ENCODE data around the gene SERGEF.
A peak's percentile ranks its signal among the peaks of the same experiment; 100 is the strongest.

SERGEF gene

DNA sequence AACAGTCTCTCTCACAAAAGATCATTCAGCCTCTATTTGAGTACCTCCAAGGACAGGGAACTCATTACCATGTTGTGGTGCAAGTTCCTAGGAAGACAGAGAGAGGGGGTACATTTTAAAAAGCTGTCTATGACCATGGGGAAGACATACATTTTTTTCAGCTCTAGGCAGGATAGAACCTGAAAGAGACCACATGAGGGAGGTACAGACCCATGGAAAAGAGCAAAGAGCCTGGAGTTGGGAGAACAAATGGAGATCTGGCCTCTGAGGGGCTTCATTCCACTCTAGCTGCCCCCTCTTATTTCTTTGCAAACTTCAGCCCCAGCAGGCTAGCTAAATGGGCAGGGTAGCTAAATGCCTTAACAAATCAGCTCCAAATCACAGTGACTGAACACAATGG, 241.9 kb downstream of the SERGEF start:
- H2BK15ac ChIP-seq (replicated peaks; ENCODE audit: low read depth) = no peak overlapping the region
- no peak overlapping the region for H3K23ac ChIP-seq (ENCODE audit: low read length)
- no peak overlapping the region for H3K27ac ChIP-seq (ENCODE audit: low read depth, low read length)
- no peak overlapping the region for H2BK5ac ChIP-seq (ENCODE audit: low read length)
- no peak overlapping the region for H3K9ac ChIP-seq (ENCODE audit: low read length)
- H3K27me3 ChIP-seq (ENCODE audit: insufficient read depth, low read length, poor library complexity) = no peaks in the 10 kb centered on the region
- H3K18ac ChIP-seq (ENCODE audit: low read length) = no peak overlapping the region
- no peak overlapping the region for H4K8ac ChIP-seq (ENCODE audit: low read depth, low read length)
- H2BK120ac ChIP-seq (ENCODE audit: low read depth, low read length) = no peak overlapping the region
- no peak overlapping the region for H3K4ac ChIP-seq (ENCODE audit: low read depth, low read length)
- H3K79me2 ChIP-seq (ENCODE audit: control insufficient read depth, insufficient read depth, low read length) = no peaks in the 10 kb centered on the region
- no peak overlapping the region for H2AK5ac ChIP-seq (ENCODE audit: low read length)
- H3K4me1 ChIP-seq (ENCODE audit: control insufficient read depth, low read depth, low read length) = no peaks in the 10 kb centered on the region
- H3K4me3 ChIP-seq (ENCODE audit: low read length) = no peak overlapping the region
- H3K36me3 ChIP-seq (ENCODE audit: control insufficient read depth, insufficient read depth, low read length) = no peaks in the 10 kb centered on the region
- DNase-seq = no peak
- no peaks in the 10 kb centered on the region for H3K79me1 ChIP-seq (ENCODE audit: low read length)
- H3K4me2 ChIP-seq (ENCODE audit: low read length) = no peak overlapping the region
- no peak overlapping the region for H4K5ac ChIP-seq (ENCODE audit: low read length)
- no peak overlapping the region for H3K56ac ChIP-seq (ENCODE audit: low read length)

DNA sequence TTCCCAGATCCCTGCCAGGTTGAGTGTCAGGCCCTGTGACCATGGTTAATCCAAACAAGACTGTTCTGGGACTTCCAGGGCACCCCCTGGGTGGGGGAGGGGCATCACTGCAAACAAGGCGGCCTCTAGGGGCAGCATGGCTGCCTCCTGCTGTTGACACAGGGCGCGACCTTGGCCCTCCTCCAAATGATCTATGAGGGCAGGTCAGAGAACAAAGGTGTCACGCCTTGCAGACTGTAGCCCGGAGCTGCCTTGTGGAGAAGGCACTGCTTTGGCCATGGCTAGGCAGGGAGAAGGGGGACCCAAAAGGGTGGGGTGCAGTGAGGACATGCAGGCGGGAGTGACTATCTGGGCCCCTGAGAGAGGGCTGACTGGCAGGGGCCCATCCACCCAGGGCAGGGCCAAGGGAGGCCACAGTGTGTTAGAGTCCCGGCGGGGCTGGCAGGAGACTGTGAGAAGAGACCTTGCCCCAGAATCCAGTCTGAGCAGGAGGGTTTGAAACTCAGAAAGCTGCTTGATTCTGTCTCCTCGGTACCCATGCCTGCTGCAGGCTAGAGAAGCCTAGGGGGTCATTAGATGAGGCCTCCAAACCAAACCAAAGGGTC, 242.7 kb downstream of the SERGEF start:
- no peaks in the 10 kb centered on the region for H3K79me1 ChIP-seq (ENCODE audit: low read length)
- no peak overlapping the region for H3K4ac ChIP-seq (ENCODE audit: low read depth, low read length)
- H3K4me2 ChIP-seq (ENCODE audit: low read length) = no peak overlapping the region
- H3K9ac ChIP-seq (ENCODE audit: low read length) = no peak overlapping the region
- no CpG with 5 or more reads among the region's 9 CpGs for WGBS (ENCODE audit: extremely low coverage, insufficient coverage, low lambda C conversion rate)
- H4K8ac ChIP-seq (ENCODE audit: low read depth, low read length) = no peak overlapping the region
- no peak overlapping the region for H4K5ac ChIP-seq (ENCODE audit: low read length)
- H2AK5ac ChIP-seq (ENCODE audit: low read length) = no peak overlapping the region
- H3K79me2 ChIP-seq (ENCODE audit: control insufficient read depth, insufficient read depth, low read length) = no peaks in the 10 kb centered on the region
- H3K36me3 ChIP-seq (ENCODE audit: control insufficient read depth, insufficient read depth, low read length) = no peaks in the 10 kb centered on the region
- H3K18ac ChIP-seq (ENCODE audit: low read length) = no peak overlapping the region
- peak; percentile 44 for DNase-seq
- H3K23ac ChIP-seq (ENCODE audit: low read length) = no peak overlapping the region
- no peak overlapping the region for H3K27ac ChIP-seq (ENCODE audit: low read depth, low read length)
- no peaks in the 10 kb centered on the region for H3K27me3 ChIP-seq (ENCODE audit: insufficient read depth, low read length, poor library complexity)
- H2BK120ac ChIP-seq (ENCODE audit: low read depth, low read length) = no peak overlapping the region
- H3K4me1 ChIP-seq (ENCODE audit: control insufficient read depth, low read depth, low read length) = no peaks in the 10 kb centered on the region
- peak overlapping the region; percentile 15 for H3K56ac ChIP-seq (ENCODE audit: low read length)
- no peak overlapping the region for H2BK15ac ChIP-seq (replicated peaks; ENCODE audit: low read depth)
- H3K4me3 ChIP-seq (ENCODE audit: low read length) = no peak overlapping the region
- no peak overlapping the region for H2BK5ac ChIP-seq (ENCODE audit: low read length)

DNA sequence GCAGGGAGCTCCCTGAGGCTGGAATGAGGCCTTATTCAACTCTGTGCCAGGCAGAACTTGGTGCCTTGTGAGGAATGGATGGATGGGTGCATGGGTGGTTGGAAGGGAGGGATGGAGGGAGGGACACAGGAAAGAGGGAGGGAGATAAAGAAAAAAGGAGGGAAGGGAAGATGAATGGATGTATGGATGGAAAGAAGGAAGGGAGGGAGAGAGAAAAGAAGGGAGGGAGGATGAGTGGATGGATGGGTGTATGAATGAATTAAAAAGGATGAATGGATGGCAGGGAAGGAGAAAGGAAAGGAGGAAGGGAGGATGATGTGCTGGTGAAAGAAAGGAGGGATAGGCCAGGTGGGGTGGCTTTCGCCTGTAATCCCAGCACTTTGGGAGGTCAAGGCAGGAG, 243.6 kb downstream of the SERGEF start:
- Histone ChIP-seq H3K27ac (ENCODE audit: low read depth, low read length) (no peak overlapping the region), H3K36me3 (ENCODE audit: control insufficient read depth, insufficient read depth, low read length) (no peaks in the 10 kb centered on the region), H3K4me2 (ENCODE audit: low read length) (no peak overlapping the region), H3K79me1 (ENCODE audit: low read length) (no peaks in the 10 kb centered on the region), H2AK5ac (ENCODE audit: low read length) (no peak overlapping the region), H3K79me2 (ENCODE audit: control insufficient read depth, insufficient read depth, low read length) (no peaks in the 10 kb centered on the region), H3K23ac (ENCODE audit: low read length) (no peak overlapping the region), H2BK5ac (ENCODE audit: low read length) (no peak overlapping the region), H3K27me3 (ENCODE audit: insufficient read depth, low read length, poor library complexity) (no peaks in the 10 kb centered on the region), H3K9ac (ENCODE audit: low read length) (no peak overlapping the region), H4K5ac (ENCODE audit: low read length) (no peak overlapping the region), H2BK120ac (ENCODE audit: low read depth, low read length) (no peak overlapping the region), H3K18ac (ENCODE audit: low read length) (no peak overlapping the region), H3K4me3 (ENCODE audit: low read length) (no peak overlapping the region), H4K8ac (ENCODE audit: low read depth, low read length) (no peak overlapping the region), H3K4me1 (ENCODE audit: control insufficient read depth, low read depth, low read length) (no peaks in the 10 kb centered on the region), H3K56ac (ENCODE audit: low read length) (no peak overlapping the region), H3K4ac (ENCODE audit: low read depth, low read length) (no peak overlapping the region), H2BK15ac (replicated peaks; ENCODE audit: low read depth) (no peak overlapping the region)
- DNase-seq = no peak
- WGBS (ENCODE audit: extremely low coverage, insufficient coverage, low lambda C conversion rate) = no CpG with 5 or more reads among the region's 1 CpG

DNA sequence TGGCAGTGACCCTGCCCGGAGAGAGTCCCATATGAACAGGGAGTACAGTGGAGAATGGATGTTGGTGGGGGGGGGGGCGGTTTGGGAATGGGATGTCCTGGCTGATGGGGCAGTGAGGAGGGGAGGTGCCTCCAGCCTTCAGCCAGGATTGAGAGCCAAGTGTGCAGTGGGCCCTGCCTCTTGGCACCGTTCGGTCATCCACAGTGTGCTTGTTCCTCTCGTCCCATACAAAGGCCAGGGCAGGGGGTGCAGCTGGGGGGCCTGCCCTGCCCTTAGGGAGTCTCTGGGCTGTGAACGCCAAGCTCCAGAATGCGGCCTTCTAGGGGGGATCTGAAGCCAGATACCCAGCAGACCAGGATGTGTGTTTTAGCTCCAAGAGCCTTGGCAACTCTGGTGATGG, 244.3 kb downstream of the SERGEF start:
- H2BK5ac ChIP-seq (ENCODE audit: low read length) = no peak overlapping the region
- H2AK5ac ChIP-seq (ENCODE audit: low read length) = no peak overlapping the region
- H3K9ac ChIP-seq (ENCODE audit: low read length) = no peak overlapping the region
- H3K56ac ChIP-seq (ENCODE audit: low read length) = no peak overlapping the region
- no peak overlapping the region for H3K4ac ChIP-seq (ENCODE audit: low read depth, low read length)
- H3K23ac ChIP-seq (ENCODE audit: low read length) = no peak overlapping the region
- no peak overlapping the region for H3K27ac ChIP-seq (ENCODE audit: low read depth, low read length)
- H3K27me3 ChIP-seq (ENCODE audit: insufficient read depth, low read length, poor library complexity) = no peaks in the 10 kb centered on the region
- no peak for DNase-seq
- no peak overlapping the region for H3K18ac ChIP-seq (ENCODE audit: low read length)
- no peak overlapping the region for H3K4me2 ChIP-seq (ENCODE audit: low read length)
- H2BK120ac ChIP-seq (ENCODE audit: low read depth, low read length) = no peak overlapping the region
- H3K36me3 ChIP-seq (ENCODE audit: control insufficient read depth, insufficient read depth, low read length) = no peaks in the 10 kb centered on the region
- H3K79me1 ChIP-seq (ENCODE audit: low read length) = no peaks in the 10 kb centered on the region
- H4K8ac ChIP-seq (ENCODE audit: low read depth, low read length) = no peak overlapping the region
- H4K5ac ChIP-seq (ENCODE audit: low read length) = no peak overlapping the region
- H3K79me2 ChIP-seq (ENCODE audit: control insufficient read depth, insufficient read depth, low read length) = no peaks in the 10 kb centered on the region
- no peaks in the 10 kb centered on the region for H3K4me1 ChIP-seq (ENCODE audit: control insufficient read depth, low read depth, low read length)
- no CpG with 5 or more reads among the region's 7 CpGs for WGBS (ENCODE audit: extremely low coverage, insufficient coverage, low lambda C conversion rate)
- no peak overlapping the region for H3K4me3 ChIP-seq (ENCODE audit: low read length)
- H2BK15ac ChIP-seq (replicated peaks; ENCODE audit: low read depth) = no peak overlapping the region

DNA sequence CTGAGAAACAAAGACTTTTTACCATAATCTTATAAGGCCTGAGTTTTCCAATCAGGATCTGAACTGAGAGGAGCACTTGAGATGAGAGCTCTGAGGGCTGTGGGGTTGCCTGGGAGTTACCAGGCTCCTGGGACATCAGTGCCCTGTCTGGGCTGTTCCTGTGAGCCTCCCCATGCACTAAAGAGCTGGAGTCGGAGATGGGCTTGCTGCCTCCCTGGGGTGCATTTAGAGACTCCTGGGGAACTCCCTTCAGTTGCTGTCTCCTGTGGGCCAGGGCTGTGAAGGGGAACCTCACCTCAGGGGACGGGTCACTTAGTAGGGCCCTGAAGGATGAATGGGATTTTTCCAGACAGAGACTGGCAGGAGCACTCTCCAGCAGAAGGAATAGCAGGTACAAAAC, 244.9 kb downstream of the SERGEF start:
- Histone ChIP-seq H3K4me1 (ENCODE audit: control insufficient read depth, low read depth, low read length) (no peaks in the 10 kb centered on the region), H3K36me3 (ENCODE audit: control insufficient read depth, insufficient read depth, low read length) (no peaks in the 10 kb centered on the region), H3K4me3 (ENCODE audit: low read length) (no peak overlapping the region), H3K56ac (ENCODE audit: low read length) (no peak overlapping the region), H2AK5ac (ENCODE audit: low read length) (no peak overlapping the region), H3K4ac (ENCODE audit: low read depth, low read length) (no peak overlapping the region), H3K9ac (ENCODE audit: low read length) (no peak overlapping the region), H2BK15ac (replicated peaks; ENCODE audit: low read depth) (no peak overlapping the region), H4K5ac (ENCODE audit: low read length) (no peak overlapping the region), H3K27me3 (ENCODE audit: insufficient read depth, low read length, poor library complexity) (no peaks in the 10 kb centered on the region), H2BK5ac (ENCODE audit: low read length) (no peak overlapping the region), H3K4me2 (ENCODE audit: low read length) (no peak overlapping the region), H3K79me2 (ENCODE audit: control insufficient read depth, insufficient read depth, low read length) (no peaks in the 10 kb centered on the region), H3K18ac (ENCODE audit: low read length) (no peak overlapping the region), H3K23ac (ENCODE audit: low read length) (no peak overlapping the region), H3K79me1 (ENCODE audit: low read length) (no peaks in the 10 kb centered on the region), H2BK120ac (ENCODE audit: low read depth, low read length) (no peak overlapping the region), H4K8ac (ENCODE audit: low read depth, low read length) (no peak overlapping the region), H3K27ac (ENCODE audit: low read depth, low read length) (no peak overlapping the region)
- no CpG with 5 or more reads among the region's 2 CpGs for WGBS (ENCODE audit: extremely low coverage, insufficient coverage, low lambda C conversion rate)
- DNase-seq = no peak

DNA sequence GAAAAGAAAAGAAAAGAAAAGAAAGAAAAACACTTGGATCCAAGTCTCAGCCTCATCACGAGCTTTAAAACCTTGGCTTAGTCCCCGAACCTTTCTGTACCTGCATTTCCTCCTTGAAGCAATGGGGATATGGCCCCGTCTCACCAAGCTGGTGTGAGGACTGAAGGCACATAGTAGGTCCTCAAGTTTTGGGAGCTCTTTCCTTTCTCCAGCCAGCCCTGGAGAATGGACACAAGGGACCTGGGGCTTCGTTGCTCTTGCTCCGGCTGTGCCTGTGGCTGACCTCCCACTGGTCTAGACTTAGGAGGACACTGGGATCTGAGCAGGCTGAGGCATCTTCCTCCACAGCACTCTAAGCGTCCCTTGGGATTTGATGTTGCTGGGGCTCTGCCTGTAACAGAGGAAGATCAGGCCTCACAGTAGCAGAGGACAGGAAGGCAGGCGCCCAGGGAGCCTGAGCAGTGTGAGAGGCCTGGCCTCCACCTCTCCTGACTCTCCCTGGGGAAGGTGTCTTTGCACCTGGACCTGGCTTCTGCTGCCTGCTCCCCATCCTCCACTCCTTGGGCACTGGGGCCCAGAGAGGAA, 245.5 kb downstream of the SERGEF start:
- Histone ChIP-seq H3K4me3 (ENCODE audit: low read length) (no peak overlapping the region), H3K23ac (ENCODE audit: low read length) (no peak overlapping the region), H2BK120ac (ENCODE audit: low read depth, low read length) (no peak overlapping the region), H4K5ac (ENCODE audit: low read length) (no peak overlapping the region), H3K79me1 (ENCODE audit: low read length) (no peaks in the 10 kb centered on the region), H3K9ac (ENCODE audit: low read length) (no peak overlapping the region), H3K56ac (ENCODE audit: low read length) (no peak overlapping the region), H3K18ac (ENCODE audit: low read length) (no peak overlapping the region), H2BK15ac (replicated peaks; ENCODE audit: low read depth) (no peak overlapping the region), H3K27ac (ENCODE audit: low read depth, low read length) (no peak overlapping the region), H3K4ac (ENCODE audit: low read depth, low read length) (no peak overlapping the region), H3K4me1 (ENCODE audit: control insufficient read depth, low read depth, low read length) (no peaks in the 10 kb centered on the region), H3K4me2 (ENCODE audit: low read length) (no peak overlapping the region), H3K79me2 (ENCODE audit: control insufficient read depth, insufficient read depth, low read length) (no peaks in the 10 kb centered on the region), H2BK5ac (ENCODE audit: low read length) (no peak overlapping the region), H4K8ac (ENCODE audit: low read depth, low read length) (no peak overlapping the region), H3K27me3 (ENCODE audit: insufficient read depth, low read length, poor library complexity) (no peaks in the 10 kb centered on the region), H2AK5ac (ENCODE audit: low read length) (no peak overlapping the region), H3K36me3 (ENCODE audit: control insufficient read depth, insufficient read depth, low read length) (no peaks in the 10 kb centered on the region)
- DNase-seq = no peak
- WGBS (ENCODE audit: extremely low coverage, insufficient coverage, low lambda C conversion rate) = no CpG with 5 or more reads among the region's 7 CpGs

Measured in mesendoderm (in vitro differentiated cells).